WI38 (cell line): Measurements from ENCODE around the gene THSD1.

Experiments
- H3K4me3 ChIP-seq: 2 replicates; pipeline ENCODE4 v1.5.1; 2011; ENCODE audit warnings: low read depth, mild to moderate bottlenecking, control low read depth, low read length
- TF ChIP-seq, protein P1 (sequence below): IDR thresholded peaks from 2 replicates; pipeline ENCODE4 v1.5.1; 2012; ENCODE audit warnings: low read depth, mild to moderate bottlenecking, control low read depth, low read length

The THSD1 gene

GRCh38 chr13:52432456-52432855, 26.5 kb upstream of the THSD1 start:
- no peak overlapping the region for H3K4me3 ChIP-seq

GRCh38 chr13:52428295-52428694, 22.3 kb upstream of the THSD1 start:
- no peak overlapping the region for H3K4me3 ChIP-seq
- TF ChIP-seq, protein P1, sequence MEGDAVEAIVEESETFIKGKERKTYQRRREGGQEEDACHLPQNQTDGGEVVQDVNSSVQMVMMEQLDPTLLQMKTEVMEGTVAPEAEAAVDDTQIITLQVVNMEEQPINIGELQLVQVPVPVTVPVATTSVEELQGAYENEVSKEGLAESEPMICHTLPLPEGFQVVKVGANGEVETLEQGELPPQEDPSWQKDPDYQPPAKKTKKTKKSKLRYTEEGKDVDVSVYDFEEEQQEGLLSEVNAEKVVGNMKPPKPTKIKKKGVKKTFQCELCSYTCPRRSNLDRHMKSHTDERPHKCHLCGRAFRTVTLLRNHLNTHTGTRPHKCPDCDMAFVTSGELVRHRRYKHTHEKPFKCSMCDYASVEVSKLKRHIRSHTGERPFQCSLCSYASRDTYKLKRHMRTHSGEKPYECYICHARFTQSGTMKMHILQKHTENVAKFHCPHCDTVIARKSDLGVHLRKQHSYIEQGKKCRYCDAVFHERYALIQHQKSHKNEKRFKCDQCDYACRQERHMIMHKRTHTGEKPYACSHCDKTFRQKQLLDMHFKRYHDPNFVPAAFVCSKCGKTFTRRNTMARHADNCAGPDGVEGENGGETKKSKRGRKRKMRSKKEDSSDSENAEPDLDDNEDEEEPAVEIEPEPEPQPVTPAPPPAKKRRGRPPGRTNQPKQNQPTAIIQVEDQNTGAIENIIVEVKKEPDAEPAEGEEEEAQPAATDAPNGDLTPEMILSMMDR, result no peak

More at GRCh38 chr13:52432456-52432855, 26.5 kb upstream of the THSD1 start:
- TF ChIP-seq, protein P1, result no peak

GRCh38 chr13:52421216-52421615, 15.2 kb upstream of the THSD1 start:
- no peak overlapping the region for H3K4me3 ChIP-seq
- TF ChIP-seq, protein P1, result no peak

DNA sequence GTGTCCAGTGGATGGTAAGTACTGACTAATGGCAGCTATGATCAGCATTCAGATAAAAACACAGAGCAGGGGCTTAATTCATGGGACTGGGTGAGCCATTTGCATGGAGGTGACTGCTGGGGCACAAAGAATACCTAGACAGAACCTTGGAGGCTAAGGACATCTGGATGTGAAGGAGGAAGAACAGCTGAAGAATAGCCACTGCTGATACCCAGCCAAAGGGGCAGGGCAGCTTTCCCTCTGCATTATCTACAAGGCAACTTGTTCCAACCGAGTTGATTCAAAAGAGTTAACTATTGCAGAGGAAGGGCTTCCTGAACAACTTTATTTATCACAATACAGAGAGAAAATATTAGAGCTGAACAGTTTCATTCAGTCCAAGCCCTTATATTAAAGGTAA, 13.1 kb upstream of the THSD1 start:
- TF ChIP-seq, protein P1, result no peak
- H3K4me3 ChIP-seq, result no peak overlapping the region

DNA sequence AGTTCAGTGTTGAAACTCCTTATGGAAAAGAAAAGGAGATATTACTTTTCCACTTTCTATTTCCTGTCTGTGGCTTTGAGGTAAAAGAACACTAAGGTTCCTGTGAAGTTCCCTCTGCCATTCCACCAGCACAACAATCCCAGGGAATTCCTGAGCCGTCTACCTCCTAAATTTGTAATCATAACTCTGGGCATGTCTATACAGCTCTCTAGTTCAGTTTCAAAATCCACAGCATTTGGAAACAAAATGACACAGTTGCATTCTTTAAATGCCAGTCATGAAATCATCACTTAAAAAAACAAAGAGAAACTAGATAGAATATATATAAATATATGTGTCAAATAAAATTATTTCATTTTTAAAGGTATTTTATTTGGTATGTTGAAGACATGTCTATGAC, 9.0 kb upstream of the THSD1 start:
- TF ChIP-seq, protein P1, result no peak
- H3K4me3 ChIP-seq, result no peak overlapping the region

DNA sequence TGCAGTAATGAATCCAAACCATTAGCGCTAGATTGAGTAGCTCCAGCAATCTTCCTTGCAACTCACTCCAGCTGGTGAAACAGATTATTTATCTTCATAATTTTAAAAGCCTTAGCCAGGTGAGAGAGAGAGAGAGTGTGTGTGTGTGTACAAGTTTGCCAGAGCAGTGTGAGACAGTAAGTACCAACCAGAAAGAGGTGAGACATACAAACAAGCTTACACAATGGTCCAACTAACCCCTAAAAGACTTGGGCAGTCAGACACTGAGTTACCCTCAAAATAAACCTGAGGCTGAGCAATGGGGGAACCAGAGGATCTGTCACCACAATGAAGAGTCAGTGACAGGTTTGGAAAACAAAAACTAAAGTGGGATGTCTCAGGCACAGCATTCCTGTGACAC, 8.1 kb upstream of the THSD1 start:
- TF ChIP-seq, protein P1, result no peak

GRCh38 chr13:52412128-52412527, 6.2 kb upstream of the THSD1 start:
- TF ChIP-seq, protein P1, result no peak
- no peak overlapping the region for H3K4me3 ChIP-seq

More for the DNA sequence above, 8.1 kb upstream of the THSD1 start:
- no peak overlapping the region for H3K4me3 ChIP-seq
